Measurements from ENCODE around the gene CHKA.

GRCh38 chr11:68093565-68093964 lies 27.6 kb downstream of the CHKA start:
- no peak for TF ChIP-seq CTCF (IDR thresholded peaks at IDR 0.05; ENCODE audit: borderline replicate concordance, extremely low read depth, low read length, poor library complexity, severe bottlenecking)
- no peak for TF ChIP-seq EZH2 (IDR thresholded peaks at IDR 0.05; ENCODE audit: borderline replicate concordance, low read depth, low read length, severe bottlenecking)

All from DND-41 (cell line).